NCI-H526 (cell line): Measurements from ENCODE around the gene LAD1.

Source experiments
- DNase-seq, 2 experiments: peaks; one replicate each; lab custom pipeline; 2025; lab: John Stamatoyannopoulos, UW

LAD1 gene

GRCh38 chr1:201419256-201419655, 20.1 kb upstream of the LAD1 start:
- no peak for DNase-seq

DNA sequence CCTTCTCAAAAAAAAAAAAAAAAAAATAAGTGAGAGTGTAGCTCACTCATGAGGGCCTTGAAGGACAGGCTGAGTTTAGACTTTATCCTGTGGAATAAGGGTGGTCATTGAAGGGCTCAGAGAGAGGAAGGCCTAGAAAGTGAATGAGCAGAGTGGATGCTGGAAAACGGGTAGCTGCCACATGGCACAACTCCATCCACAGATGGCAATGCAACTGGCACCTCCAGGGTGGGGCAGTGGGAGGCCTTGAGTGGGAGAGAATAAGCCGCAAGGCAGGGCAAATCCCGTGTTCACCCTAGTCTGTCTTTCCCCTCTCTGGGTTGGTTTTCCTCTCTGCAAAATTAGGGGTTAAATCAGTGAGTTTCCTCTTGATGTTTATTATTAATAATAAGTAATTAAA, 19.3 kb upstream of the LAD1 start:
- DNase-seq: no peak

- DNase-seq: no peak
Observed at GRCh38 chr1:201414051-201414738, 15.1 kb upstream of the LAD1 start.

- DNase-seq: no peak
Observed at GRCh38 chr1:201411292-201411691, 12.2 kb upstream of the LAD1 start.

GRCh38 chr1:201409440-201409839, 10.3 kb upstream of the LAD1 start:
- no peak for DNase-seq

DNA sequence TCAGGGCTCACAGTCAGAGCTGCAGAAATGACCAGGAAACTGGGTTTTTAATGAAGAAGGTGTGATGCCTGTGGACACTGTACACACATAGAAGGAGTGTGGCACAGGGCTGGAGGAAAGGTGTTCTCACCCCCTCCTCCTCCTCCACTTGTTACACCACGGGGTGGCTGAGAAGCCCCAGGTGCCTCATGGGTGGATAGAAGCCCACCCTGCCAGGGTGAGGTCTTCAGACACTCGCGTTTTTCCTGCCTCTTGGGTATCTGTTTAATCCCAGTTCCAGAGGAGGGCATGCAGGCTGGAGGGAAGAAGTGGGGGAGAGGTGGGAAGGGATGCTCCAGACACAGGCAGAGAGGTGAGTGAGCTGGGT, 9.7 kb upstream of the LAD1 start:
- DNase-seq: no peak

GRCh38 chr1:201408176-201408833, 9.2 kb upstream of the LAD1 start:
- peak; percentile 5 to 64 for DNase-seq

DNA sequence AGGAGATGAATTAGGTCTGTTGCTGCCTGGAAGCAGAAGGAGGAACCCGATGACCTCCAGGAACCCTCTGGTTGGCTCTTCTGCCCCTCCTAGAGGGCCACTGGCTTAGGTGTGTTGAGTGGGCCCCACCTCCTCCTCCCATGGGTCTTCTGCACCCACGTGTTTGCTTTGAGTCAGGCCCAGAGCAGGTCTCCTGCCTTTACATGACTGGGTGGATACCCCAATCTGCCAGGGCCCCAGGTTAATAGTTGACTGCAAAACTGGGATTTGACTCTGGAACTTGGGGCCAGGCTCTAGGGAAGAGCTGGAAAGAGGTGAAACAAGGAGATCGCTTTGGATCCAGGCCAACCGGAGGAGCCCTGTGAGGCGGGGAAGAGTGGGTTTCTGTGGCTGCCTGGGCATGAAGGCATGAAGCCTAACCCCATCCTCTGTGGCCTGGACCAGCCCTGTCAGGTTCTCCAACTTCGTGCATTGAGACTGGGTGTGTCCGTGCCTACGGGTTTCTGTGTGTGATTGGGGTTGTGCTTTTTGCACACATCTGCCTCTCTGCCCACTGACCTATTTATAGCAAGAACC, 7.8 kb upstream of the LAD1 start:
- DNase-seq: no peak

GRCh38 chr1:201405484-201405831, 6.3 kb upstream of the LAD1 start:
- no peak for DNase-seq

- DNase-seq: no peak
Observed at GRCh38 chr1:201404722-201405483, 5.8 kb upstream of the LAD1 start.

- DNase-seq: no peak
Observed at GRCh38 chr1:201404055-201404454, 4.9 kb upstream of the LAD1 start.

GRCh38 chr1:201403359-201403758, 4.2 kb upstream of the LAD1 start:
- DNase-seq: no peak

DNA sequence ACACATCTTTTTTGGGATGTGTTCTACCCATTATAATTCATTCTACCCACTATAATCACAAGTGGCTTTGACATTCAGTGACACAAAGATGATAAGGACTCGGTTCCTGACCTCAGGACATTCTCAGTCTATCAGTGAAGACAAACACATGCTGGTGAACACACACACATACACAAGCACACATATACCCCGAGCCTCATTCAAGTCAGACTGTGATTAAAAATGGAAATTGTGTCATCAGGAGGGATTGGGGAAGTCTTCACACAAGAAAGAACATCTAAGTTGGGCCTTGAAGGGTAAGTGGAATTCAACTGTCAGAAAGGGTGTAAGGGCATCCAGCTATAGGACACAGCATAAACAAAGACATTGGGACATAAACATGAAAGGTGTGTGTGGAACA, 2.6 kb upstream of the LAD1 start:
- no peak for DNase-seq

- DNase-seq: no peak
Observed at GRCh38 chr1:201400852-201401230, 1.7 kb upstream of the LAD1 start.

- DNase-seq: no peak
Observed at GRCh38 chr1:201400212-201400851, 1.2 kb upstream of the LAD1 start.

GRCh38 chr1:201399352-201400126, 415 bp upstream of the LAD1 start:
- peak; percentile 4 to 68 for DNase-seq

DNA sequence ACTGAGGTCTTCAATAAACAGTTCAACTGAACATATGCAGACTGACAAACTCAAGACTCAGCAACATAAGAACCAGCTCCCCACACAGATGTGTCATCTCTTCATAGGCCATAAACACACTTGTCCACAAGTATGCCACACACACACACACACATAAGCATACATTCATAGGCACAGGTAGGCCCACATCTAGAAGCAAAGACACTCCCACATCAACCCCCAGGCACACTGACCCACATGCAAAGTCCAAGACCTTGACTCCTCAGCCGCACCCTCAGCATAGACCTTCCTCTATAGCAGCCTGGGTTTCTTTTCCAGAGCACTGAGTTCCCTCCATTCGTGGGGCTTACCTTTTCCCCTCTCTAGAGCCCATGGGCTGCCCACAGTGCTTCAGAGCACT, 1.4 kb downstream of the LAD1 start:
- peak in 1 of 2 experiments; percentile 10 for DNase-seq

GRCh38 chr1:201396861-201397464, 2.2 kb downstream of the LAD1 start:
- peak in 1 of 2 experiments; percentile 15 for DNase-seq

GRCh38 chr1:201395936-201396335, 3.2 kb downstream of the LAD1 start:
- no peak for DNase-seq

GRCh38 chr1:201394591-201394990, 4.5 kb downstream of the LAD1 start:
- no peak for DNase-seq

DNA sequence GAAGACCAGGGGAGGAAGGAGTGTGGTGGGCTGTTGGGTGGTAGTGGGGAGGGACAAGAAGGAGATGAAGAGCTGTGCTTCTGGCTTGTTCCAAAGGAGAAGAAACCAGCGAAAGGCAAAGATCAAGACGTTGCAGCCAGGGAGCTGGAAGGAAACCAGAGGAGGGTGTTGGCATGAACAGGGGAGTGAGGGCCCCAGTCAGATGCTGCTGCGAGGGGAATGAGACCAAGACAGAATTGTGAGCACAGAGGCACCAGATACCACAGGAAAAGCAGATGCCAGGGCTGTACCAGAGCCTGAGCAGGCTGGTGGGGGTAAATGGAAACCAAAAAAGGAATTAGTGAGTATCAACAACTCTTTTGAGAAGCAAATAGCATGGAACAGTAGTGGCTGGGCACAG, 6.0 kb downstream of the LAD1 start:
- DNase-seq: no peak
